K562 (cell line): Measurements from ENCODE around the gene PGGHG. TPM values are rescaled to one million over a fixed set of nuclear protein-coding genes. Genes with fewer than 3 reads are reported as not detected.

ENCODE experiments used
- AFF4 ChIP-seq: sonication (generic); formaldehyde crosslinking; IDR thresholded peaks from 2 replicates; pipeline ENCODE4 v1.8.0; 2023; ENCODE audit warnings: mild to moderate bottlenecking, missing genetic modification reagents
- CAMTA2 ChIP-seq: fragments of 250-450 bp; sonication (Bioruptor Pico); conservative IDR thresholded peaks from 2 replicates; pipeline ENCODE4 v1.5.1; 2022
- DIDO1 ChIP-seq: fragments of 450-650 bp; IDR thresholded peaks from 2 replicates; pipeline ENCODE4 v1.6.1; 2016; ENCODE audit warnings: low read depth, missing biosample characterization, missing genetic modification characterization
- HSF4 ChIP-seq: fragments of 250-450 bp; sonication (Bioruptor Pico); IDR thresholded peaks from 2 replicates; pipeline ENCODE4 v2.1.2; 2022; ENCODE audit warnings: mild to moderate bottlenecking, moderate library complexity, borderline replicate concordance
- KLF6 ChIP-seq: fragments of 250-450 bp; sonication (Bioruptor Pico); IDR thresholded peaks from 2 replicates; pipeline ENCODE4 v1.4.0; 2020; ENCODE audit warnings: mild to moderate bottlenecking, moderate library complexity, borderline replicate concordance
- MED1 ChIP-seq: sonication (generic); formaldehyde crosslinking; IDR thresholded peaks from 2 replicates; pipeline ENCODE4 v1.8.1; 2023; ENCODE audit warnings: missing genetic modification reagents, borderline replicate concordance
- PCBP2 ChIP-seq: fragments of 200-400 bp; formaldehyde crosslinking; IDR thresholded peaks from 2 replicates; pipeline ENCODE4 v1.6.1; 2018; ENCODE audit warnings: low read length, low read depth, mild to moderate bottlenecking, moderate library complexity; ENCODE audit not compliant: poor library complexity, severe bottlenecking
- POLR2H ChIP-seq: IDR thresholded peaks from 2 replicates; pipeline ENCODE4 v1.6.1; 2016; ENCODE audit warnings: missing genetic modification characterization, low read depth, mild to moderate bottlenecking, control low read depth, missing compliant biosample characterization, moderate library complexity
- PPARD ChIP-seq: fragments of 250-450 bp; sonication (Bioruptor Pico); IDR thresholded peaks from 2 replicates; pipeline ENCODE4 v1.8.0; 2022; ENCODE audit warnings: inconsistent platforms, mild to moderate bottlenecking, moderate library complexity
- SMC3 ChIP-seq: conservative IDR thresholded peaks from 2 replicates; pipeline ENCODE4 v1.6.1; 2011; ENCODE audit warnings: low read depth, low read length, improper control_type of control experiment; ENCODE audit not compliant: insufficient read depth
- THRAP3 ChIP-seq: fragments of 450-650 bp; IDR thresholded peaks from 2 replicates; pipeline ENCODE4 v1.6.1; 2016; ENCODE audit warnings: mild to moderate bottlenecking, inconsistent platforms, borderline replicate concordance
- ZBTB17 ChIP-seq: fragments of 450-650 bp; formaldehyde crosslinking; IDR thresholded peaks from 2 replicates; pipeline ENCODE4 v1.4.0; 2020; ENCODE audit warnings: mild to moderate bottlenecking
- ZNF76 ChIP-seq: fragments of 250-450 bp; sonication (Bioruptor Pico); IDR thresholded peaks from 2 replicates; pipeline ENCODE4 v1.4.0; 2020; ENCODE audit warnings: mild to moderate bottlenecking, moderate library complexity, borderline replicate concordance
- polyA plus RNA-seq, 8 experiments: library from polyadenylated mRNA; depleted of rRNA in 4 of 8; stranded (reverse) in 5 of 8; unstranded in 3 of 8; fragments of >200 nt; fragmentation: Nextera tagmentation in 2 of 8; fragmentation: Illumina TruSeq in 1 of 8; extraction: Ambion mirVana in 2 of 8; extraction: Trizol in 1 of 8; gene quantifications; 2 replicates each; pipeline versions ENCODE4 v1.2.1 to v1.2.3, GENCODE V29; 2011 to 2014; ENCODE audit warnings: inconsistent platforms in 1 of 8, missing spikeins in 1 of 8
- total RNA-seq, 7 experiments: library from RNA; depleted of rRNA in 6 of 7; stranded (reverse); fragments of >200 nt in 6 of 7; fragmentation: Illumina TruSeq in 2 of 7; extraction: Trizol in 2 of 7; gene quantifications; 2 replicates each; pipeline versions ENCODE4 v1.2.1 to v1.2.3, GENCODE V29; 2011 to 2021; ENCODE audit warnings: low replicate concordance in 1 of 7
- TF ChIP-seq, protein P1 (sequence below): fragments of 150-350 bp; IDR thresholded peaks from 2 replicates; pipeline ENCODE4 v1.6.1; 2014; ENCODE audit warnings: low read depth, mild to moderate bottlenecking, low read length, borderline replicate concordance
- TF ChIP-seq, protein P2 (sequence below), 2 experiments: fragments of 150-350 bp in 1 of 2; IDR thresholded peaks; 2 replicates each; pipeline ENCODE4 v1.6.1; 2012 to 2016; ENCODE audit warnings: low read depth in 2 of 2, low read length in 2 of 2, mild to moderate bottlenecking in 1 of 2, moderate library complexity in 1 of 2

Gene PGGHG
- total and polyA plus RNA-seq, 9 of the 15 experiments (the other 6 are each of a cell fraction or from before 2014, with no cell fraction given), result 0.38 to 85.1 (median 18.1) TPM

DNA sequence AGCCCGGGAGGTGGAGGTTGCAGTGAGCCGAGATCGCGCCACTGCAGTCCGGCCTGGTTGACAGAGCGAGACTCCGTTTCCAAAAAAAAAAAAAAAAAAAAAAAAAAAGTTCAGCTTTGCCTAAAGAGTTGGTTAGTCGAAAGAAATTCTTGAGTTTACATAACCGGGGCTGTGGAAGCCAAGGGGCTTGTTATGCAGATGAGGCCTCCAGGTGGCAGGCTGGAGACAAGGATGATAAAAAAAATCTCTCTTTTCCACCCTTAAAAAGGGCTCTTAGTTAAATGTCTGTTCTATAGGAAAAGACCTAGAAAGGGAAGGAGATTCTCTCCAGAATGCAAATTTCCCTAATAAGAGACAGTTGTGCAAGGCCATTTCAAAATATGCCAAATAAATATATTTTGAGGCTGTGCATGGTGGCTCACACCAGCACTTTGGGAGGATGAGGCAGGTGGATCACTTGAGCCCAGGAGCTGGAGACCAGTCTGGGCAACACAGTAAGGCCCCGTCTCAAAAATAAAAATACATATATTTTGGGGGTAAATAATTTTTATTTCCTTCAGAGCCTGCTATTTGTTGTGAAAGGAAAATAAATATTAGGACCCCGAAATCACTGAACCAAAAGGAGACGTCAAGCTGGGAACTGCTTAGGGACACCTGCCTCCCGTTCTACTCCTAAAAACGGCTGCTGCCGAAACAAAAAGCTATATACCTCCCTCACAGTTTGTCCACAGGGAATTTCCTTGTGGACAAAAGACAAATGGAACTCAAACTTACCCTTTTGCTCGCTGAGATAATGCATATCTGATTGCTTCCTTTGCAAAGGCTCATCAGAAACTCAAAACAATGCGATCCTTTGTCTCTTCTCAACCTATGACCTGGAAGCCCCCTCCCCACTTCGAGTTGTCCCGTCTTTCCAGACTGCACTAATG, 16.3 kb downstream of the PGGHG start (continued):
- TF ChIP-seq PCBP2 (no peak), CAMTA2 (CRISPR knock-in tag) (no peak), THRAP3 (no peak), AFF4 (CRISPR knock-in tag) (no peak), HSF4 (CRISPR knock-in tag) (no peak), DIDO1 (no peak), MED1 (CRISPR knock-in tag) (no peak), POLR2H (tag) (no peak), ZBTB17 (CRISPR knock-in tag) (no peak), ZNF76 (no peak), SMC3 (peak; percentile 73), PPARD (no peak), KLF6 (CRISPR knock-in tag) (no peak)
- TF ChIP-seq, protein P1, sequence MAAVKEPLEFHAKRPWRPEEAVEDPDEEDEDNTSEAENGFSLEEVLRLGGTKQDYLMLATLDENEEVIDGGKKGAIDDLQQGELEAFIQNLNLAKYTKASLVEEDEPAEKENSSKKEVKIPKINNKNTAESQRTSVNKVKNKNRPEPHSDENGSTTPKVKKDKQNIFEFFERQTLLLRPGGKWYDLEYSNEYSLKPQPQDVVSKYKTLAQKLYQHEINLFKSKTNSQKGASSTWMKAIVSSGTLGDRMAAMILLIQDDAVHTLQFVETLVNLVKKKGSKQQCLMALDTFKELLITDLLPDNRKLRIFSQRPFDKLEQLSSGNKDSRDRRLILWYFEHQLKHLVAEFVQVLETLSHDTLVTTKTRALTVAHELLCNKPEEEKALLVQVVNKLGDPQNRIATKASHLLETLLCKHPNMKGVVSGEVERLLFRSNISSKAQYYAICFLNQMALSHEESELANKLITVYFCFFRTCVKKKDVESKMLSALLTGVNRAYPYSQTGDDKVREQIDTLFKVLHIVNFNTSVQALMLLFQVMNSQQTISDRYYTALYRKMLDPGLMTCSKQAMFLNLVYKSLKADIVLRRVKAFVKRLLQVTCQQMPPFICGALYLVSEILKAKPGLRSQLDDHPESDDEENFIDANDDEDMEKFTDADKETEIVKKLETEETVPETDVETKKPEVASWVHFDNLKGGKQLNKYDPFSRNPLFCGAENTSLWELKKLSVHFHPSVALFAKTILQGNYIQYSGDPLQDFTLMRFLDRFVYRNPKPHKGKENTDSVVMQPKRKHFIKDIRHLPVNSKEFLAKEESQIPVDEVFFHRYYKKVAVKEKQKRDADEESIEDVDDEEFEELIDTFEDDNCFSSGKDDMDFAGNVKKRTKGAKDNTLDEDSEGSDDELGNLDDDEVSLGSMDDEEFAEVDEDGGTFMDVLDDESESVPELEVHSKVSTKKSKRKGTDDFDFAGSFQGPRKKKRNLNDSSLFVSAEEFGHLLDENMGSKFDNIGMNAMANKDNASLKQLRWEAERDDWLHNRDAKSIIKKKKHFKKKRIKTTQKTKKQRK, result no peak
- TF ChIP-seq, protein P2, sequence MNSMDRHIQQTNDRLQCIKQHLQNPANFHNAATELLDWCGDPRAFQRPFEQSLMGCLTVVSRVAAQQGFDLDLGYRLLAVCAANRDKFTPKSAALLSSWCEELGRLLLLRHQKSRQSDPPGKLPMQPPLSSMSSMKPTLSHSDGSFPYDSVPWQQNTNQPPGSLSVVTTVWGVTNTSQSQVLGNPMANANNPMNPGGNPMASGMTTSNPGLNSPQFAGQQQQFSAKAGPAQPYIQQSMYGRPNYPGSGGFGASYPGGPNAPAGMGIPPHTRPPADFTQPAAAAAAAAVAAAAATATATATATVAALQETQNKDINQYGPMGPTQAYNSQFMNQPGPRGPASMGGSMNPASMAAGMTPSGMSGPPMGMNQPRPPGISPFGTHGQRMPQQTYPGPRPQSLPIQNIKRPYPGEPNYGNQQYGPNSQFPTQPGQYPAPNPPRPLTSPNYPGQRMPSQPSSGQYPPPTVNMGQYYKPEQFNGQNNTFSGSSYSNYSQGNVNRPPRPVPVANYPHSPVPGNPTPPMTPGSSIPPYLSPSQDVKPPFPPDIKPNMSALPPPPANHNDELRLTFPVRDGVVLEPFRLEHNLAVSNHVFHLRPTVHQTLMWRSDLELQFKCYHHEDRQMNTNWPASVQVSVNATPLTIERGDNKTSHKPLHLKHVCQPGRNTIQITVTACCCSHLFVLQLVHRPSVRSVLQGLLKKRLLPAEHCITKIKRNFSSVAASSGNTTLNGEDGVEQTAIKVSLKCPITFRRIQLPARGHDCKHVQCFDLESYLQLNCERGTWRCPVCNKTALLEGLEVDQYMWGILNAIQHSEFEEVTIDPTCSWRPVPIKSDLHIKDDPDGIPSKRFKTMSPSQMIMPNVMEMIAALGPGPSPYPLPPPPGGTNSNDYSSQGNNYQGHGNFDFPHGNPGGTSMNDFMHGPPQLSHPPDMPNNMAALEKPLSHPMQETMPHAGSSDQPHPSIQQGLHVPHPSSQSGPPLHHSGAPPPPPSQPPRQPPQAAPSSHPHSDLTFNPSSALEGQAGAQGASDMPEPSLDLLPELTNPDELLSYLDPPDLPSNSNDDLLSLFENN (IDR thresholded peaks at IDR 0.05; ENCODE audit: low read depth in 2 of 2, low read length in 2 of 2), result no peak
